Fibroblast of lung (primary cell): ENCODE measurements around the gene RAB31. TPM values are rescaled to one million over a fixed set of nuclear protein-coding genes. Genes with fewer than 3 reads are reported as not detected.

Experiments
- DNase-seq, 2 donors: peaks; one replicate each; pipeline versions ENCODE4 v3.0.0 to v3.0.0-alpha.2; 2010; ENCODE audit warnings: low read depth in 2 of 2
- H2AFZ ChIP-seq: 2 replicates; pipeline ENCODE4 v1.5.1; 2012; ENCODE audit warnings: low read length, control low read depth, inconsistent platforms
- H3K27ac ChIP-seq: 2 replicates; pipeline ENCODE4 v1.5.1; 2011; ENCODE audit warnings: low read length, control low read depth; ENCODE audit not compliant: insufficient read depth
- H3K27me3 ChIP-seq: 2 replicates; pipeline ENCODE4 v1.5.1; 2011; ENCODE audit warnings: mild to moderate bottlenecking, low read length; ENCODE audit not compliant: control insufficient read depth, insufficient read depth
- H3K36me3 ChIP-seq: 2 replicates; pipeline ENCODE4 v1.5.1; 2011; ENCODE audit warnings: low read length; ENCODE audit not compliant: control insufficient read depth, insufficient read depth
- H3K4me1 ChIP-seq: 2 replicates; pipeline ENCODE4 v1.5.1; 2011; ENCODE audit warnings: low read length; ENCODE audit not compliant: control insufficient read depth, insufficient read depth; ENCODE audit errors: extremely low read depth
- H3K4me2 ChIP-seq: 2 replicates; pipeline ENCODE4 v1.5.1; 2011; ENCODE audit warnings: low read length, control low read depth; ENCODE audit not compliant: insufficient read depth; ENCODE audit errors: extremely low read depth
- H3K4me3 ChIP-seq, 4 experiments: fragments of 200-600 bp in 1 of 4; sonication (generic) in 1 of 4; replicated peaks in 1 of 4; 2 replicates each; pipeline ENCODE4 v1.5.1; 2011 to 2016; ENCODE audit warnings: low read length in 4 of 4, low read depth in 3 of 4, mild to moderate bottlenecking in 3 of 4, control low read depth in 2 of 4, inconsistent platforms in 1 of 4, mixed read lengths in 1 of 4; ENCODE audit not compliant: insufficient read depth in 1 of 4; ENCODE audit errors: control extremely low read depth in 1 of 4
- H3K79me2 ChIP-seq: 2 replicates; pipeline ENCODE4 v1.5.1; 2012; ENCODE audit warnings: mild to moderate bottlenecking, low read length, inconsistent platforms; ENCODE audit not compliant: control insufficient read depth, insufficient read depth
- H3K9ac ChIP-seq: 2 replicates; pipeline ENCODE4 v1.5.1; 2011; ENCODE audit warnings: mild to moderate bottlenecking, low read length, control low read depth; ENCODE audit not compliant: insufficient read depth
- H3K9me3 ChIP-seq: 2 replicates; pipeline ENCODE4 v1.5.1; 2012; ENCODE audit warnings: low read depth, low read length; ENCODE audit not compliant: control insufficient read depth, insufficient read depth
- H4K20me1 ChIP-seq: 2 replicates; pipeline ENCODE4 v1.5.1; 2011; ENCODE audit warnings: low read length; ENCODE audit not compliant: control insufficient read depth, insufficient read depth; ENCODE audit errors: extremely low read depth
- CTCF ChIP-seq, 2 donors: IDR thresholded peaks in 1 of 2; conservative IDR thresholded peaks in 1 of 2; 1 replicate in 1 of 2; 2 replicates in 1 of 2; pipeline ENCODE4 v1.5.1; 2011 to 2012; ENCODE audit warnings: low read length in 2 of 2, control low read depth in 1 of 2, inconsistent platforms in 1 of 2, low read depth in 1 of 2, mild to moderate bottlenecking in 1 of 2
- EZH2 ChIP-seq: IDR thresholded peaks from 2 replicates; pipeline ENCODE4 v1.5.1; 2012; ENCODE audit warnings: low read length, control low read depth, mild to moderate bottlenecking; ENCODE audit errors: missing control alignments
- polyA plus RNA-seq, 2 donors: library from polyadenylated mRNA; depleted of rRNA in 1 of 2; stranded (reverse) in 1 of 2; unstranded in 1 of 2; fragments of >200 nt; gene quantifications; 2 replicates each; pipeline ENCODE4 v1.2.1, GENCODE V29; 2011 to 2012; ENCODE audit warnings: missing spikeins in 1 of 2
- total RNA-seq: library from RNA; depleted of rRNA; stranded (reverse); fragments of >200 nt; gene quantifications from 2 replicates; pipeline ENCODE4 v1.2.1, GENCODE V29; 2014

RAB31 gene
- total and polyA plus RNA-seq, 2 donors (not counting 1 experiment from before 2014, with no cell fraction given) = 29.6 to 47.1 TPM

DNA sequence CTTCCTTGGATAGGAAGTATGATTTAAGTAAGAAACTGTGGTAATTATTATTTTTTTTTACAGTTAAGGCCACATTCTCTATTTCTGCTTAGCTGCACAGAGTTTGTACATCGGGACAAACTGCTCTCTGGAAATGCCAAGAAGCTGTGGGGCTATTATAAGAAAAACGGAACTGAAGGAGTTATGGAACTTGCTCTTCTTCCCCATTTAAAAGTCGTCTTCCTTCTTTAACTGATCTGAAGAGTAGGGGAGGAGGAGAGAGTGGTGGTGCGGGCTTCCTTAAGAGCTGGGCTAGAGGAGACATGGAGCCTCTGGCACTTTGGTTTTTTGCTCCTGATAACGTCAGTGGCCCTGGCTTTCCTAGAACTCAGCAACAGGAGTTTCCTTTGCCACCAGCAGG, 54.4 kb downstream of the RAB31 start:
- H3K4me2 ChIP-seq = no peak overlapping the region
- H2AFZ ChIP-seq = no peak overlapping the region
- H3K27ac ChIP-seq = no peak overlapping the region
- H3K9me3 ChIP-seq = no peaks in the 10 kb centered on the region
- no peak for TF ChIP-seq EZH2
- TF ChIP-seq CTCF (conservative IDR thresholded peaks at IDR 0.05 in 1 of 2, IDR thresholded peaks at IDR 0.05 in 1 of 2; ENCODE audit: low read depth in 1 of 2, low read length in 2 of 2) = no peak
- peaks cover 3% of the 10 kb centered on the region for H3K4me1 ChIP-seq
- H4K20me1 ChIP-seq = no peaks in the 10 kb centered on the region
- H3K27me3 ChIP-seq = no peaks in the 10 kb centered on the region
- no peak for DNase-seq
- H3K36me3 ChIP-seq = no peaks in the 10 kb centered on the region
- H3K4me3 ChIP-seq = no peak overlapping the region
- H3K9ac ChIP-seq = no peak overlapping the region
- H3K79me2 ChIP-seq = no peaks in the 10 kb centered on the region

GRCh38 chr18:9763157-9763556, 55.1 kb downstream of the RAB31 start:
- H3K27me3 ChIP-seq = no peaks in the 10 kb centered on the region
- H3K9me3 ChIP-seq = no peaks in the 10 kb centered on the region
- TF ChIP-seq EZH2 (no peak), CTCF (conservative IDR thresholded peaks at IDR 0.05 in 1 of 2, IDR thresholded peaks at IDR 0.05 in 1 of 2; ENCODE audit: low read depth in 1 of 2, low read length in 2 of 2) (no peak)
- H3K4me3 ChIP-seq = no peak overlapping the region
- no peak overlapping the region for H3K4me2 ChIP-seq
- no peak for DNase-seq
- no peaks in the 10 kb centered on the region for H3K79me2 ChIP-seq
- H4K20me1 ChIP-seq = no peaks in the 10 kb centered on the region
- no peaks in the 10 kb centered on the region for H3K36me3 ChIP-seq
- H2AFZ ChIP-seq = no peak overlapping the region
- H3K4me1 ChIP-seq = peaks cover 3% of the 10 kb centered on the region
- H3K9ac ChIP-seq = no peak overlapping the region
- no peak overlapping the region for H3K27ac ChIP-seq

DNA sequence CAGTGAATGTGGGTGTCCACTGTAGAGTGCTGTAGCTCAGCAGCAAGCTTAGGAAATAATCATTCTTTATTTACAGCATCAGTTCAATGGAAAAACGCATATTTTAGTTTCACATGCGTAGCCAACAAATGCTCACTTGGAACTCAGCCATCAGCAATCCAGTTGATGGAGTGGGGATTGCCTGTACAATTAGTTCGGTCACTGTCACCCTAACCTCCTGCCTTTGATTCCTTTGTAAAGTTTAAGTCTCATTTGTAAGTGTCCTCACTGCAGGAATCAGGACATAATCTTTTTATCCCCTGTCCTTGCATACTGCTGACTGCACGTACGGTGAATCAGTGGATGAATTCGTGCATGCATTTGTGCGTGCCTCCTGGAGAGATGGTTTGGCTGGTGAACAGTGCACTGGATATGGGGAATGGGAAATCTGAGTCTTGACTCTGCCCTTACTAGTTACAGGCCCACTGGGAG, 55.9 kb downstream of the RAB31 start:
- Histone ChIP-seq H3K9ac (no peak overlapping the region), H3K4me3 (no peak overlapping the region), H4K20me1 (no peaks in the 10 kb centered on the region), H2AFZ (no peak overlapping the region), H3K36me3 (no peaks in the 10 kb centered on the region), H3K79me2 (no peaks in the 10 kb centered on the region), H3K4me2 (no peak overlapping the region), H3K9me3 (no peaks in the 10 kb centered on the region), H3K27me3 (no peaks in the 10 kb centered on the region), H3K27ac (no peak overlapping the region), H3K4me1 (no peaks in the 10 kb centered on the region)
- peak in 1 of 2 donors; percentile 55 for DNase-seq
- no peak for TF ChIP-seq CTCF (conservative IDR thresholded peaks at IDR 0.05 in 1 of 2, IDR thresholded peaks at IDR 0.05 in 1 of 2; ENCODE audit: low read depth in 1 of 2, low read length in 2 of 2)
- TF ChIP-seq EZH2 = no peak
